SU-DHL-6 (cell line): ENCODE results near the gene NKAIN4.

Source experiments
- H2AFZ ChIP-seq: fragments of 200-600 bp; sonication (generic); 2 replicates; pipeline ENCODE4 v1.6.1; 2014; ENCODE audit warnings: low read depth, mild to moderate bottlenecking, moderate library complexity, mixed read lengths, antibody characterized with exemption, low read length; ENCODE audit not compliant: severe bottlenecking
- H3F3A ChIP-seq: fragments of 200-600 bp; shearing (Covaris generic); 2 replicates; pipeline ENCODE4 v1.6.0; 2016; ENCODE audit warnings: antibody characterized with exemption, mild to moderate bottlenecking; ENCODE audit not compliant: insufficient read depth
- H3K27ac ChIP-seq: fragments of 200-600 bp; sonication (generic); 2 replicates; pipeline ENCODE4 v1.5.1; 2016; ENCODE audit warnings: low read depth, mild to moderate bottlenecking, low read length, moderate library complexity, mixed read lengths
- H3K27me3 ChIP-seq: fragments of 200-600 bp; sonication (generic), shearing (Covaris generic); 2 replicates; pipeline ENCODE4 v1.6.0; 2014; ENCODE audit warnings: mild to moderate bottlenecking, low read length
- H3K36me3 ChIP-seq: fragments of 200-600 bp; sonication (generic); 2 replicates; pipeline ENCODE4 v1.6.1; 2014; ENCODE audit warnings: mild to moderate bottlenecking, low read length, mixed read lengths
- H3K4me2 ChIP-seq: fragments of 300-600, 200-600 bp; shearing (Covaris generic), sonication (generic); 2 replicates; pipeline ENCODE4 v1.6.0; 2014; ENCODE audit warnings: low read length, low read depth, mild to moderate bottlenecking; ENCODE audit not compliant: poor library complexity, severe bottlenecking
- H3K4me3 ChIP-seq: fragments of 200-600 bp; sonication (generic); 2 replicates; pipeline ENCODE4 v1.5.1; 2014; ENCODE audit warnings: antibody characterized with exemption, low read length, mild to moderate bottlenecking, mixed read lengths; ENCODE audit not compliant: insufficient read depth, poor library complexity, severe bottlenecking
- H3K79me2 ChIP-seq: fragments of 200-600 bp; sonication (generic); 2 replicates; pipeline ENCODE4 v1.6.1; 2014; ENCODE audit warnings: mild to moderate bottlenecking, low read length, moderate library complexity; ENCODE audit not compliant: insufficient read depth
- H3K9ac ChIP-seq: fragments of 200-600 bp; sonication (generic); 2 replicates; pipeline ENCODE4 v1.7.0; 2014; ENCODE audit warnings: mild to moderate bottlenecking, low read length
- H3K9me2 ChIP-seq: fragments of 200-600 bp; sonication (generic); replicated peaks from 2 replicates; pipeline ENCODE4 v1.6.1; 2014; ENCODE audit warnings: low read length; ENCODE audit not compliant: insufficient read depth
- H3K9me3 ChIP-seq: fragments of 200-600 bp; sonication (generic); 2 replicates; pipeline ENCODE4 v1.6.1; 2014; ENCODE audit warnings: low read length, mixed read lengths; ENCODE audit not compliant: insufficient read depth
- H4K20me1 ChIP-seq: fragments of 200-600 bp; sonication (generic); 2 replicates; pipeline ENCODE4 v1.6.1; 2014; ENCODE audit warnings: low read depth, mild to moderate bottlenecking, antibody characterized with exemption, low read length, moderate library complexity, mixed read lengths
- EZH2phosphoT487 ChIP-seq: fragments of 200-600 bp; sonication (generic), shearing (Covaris generic); conservative IDR thresholded peaks from 2 replicates; pipeline ENCODE4 v1.6.1; 2018; ENCODE audit warnings: mild to moderate bottlenecking, antibody characterized with exemption, low read length, moderate library complexity, mixed read lengths
- TF ChIP-seq, protein P1 (sequence below): fragments of 200-600 bp; sonication (generic); IDR thresholded peaks from one replicate; pipeline ENCODE4 v1.5.1; 2017; ENCODE audit warnings: antibody characterized with exemption, mild to moderate bottlenecking, low read length, moderate library complexity; ENCODE audit not compliant: insufficient read depth, poor library complexity, severe bottlenecking

The NKAIN4 gene

DNA sequence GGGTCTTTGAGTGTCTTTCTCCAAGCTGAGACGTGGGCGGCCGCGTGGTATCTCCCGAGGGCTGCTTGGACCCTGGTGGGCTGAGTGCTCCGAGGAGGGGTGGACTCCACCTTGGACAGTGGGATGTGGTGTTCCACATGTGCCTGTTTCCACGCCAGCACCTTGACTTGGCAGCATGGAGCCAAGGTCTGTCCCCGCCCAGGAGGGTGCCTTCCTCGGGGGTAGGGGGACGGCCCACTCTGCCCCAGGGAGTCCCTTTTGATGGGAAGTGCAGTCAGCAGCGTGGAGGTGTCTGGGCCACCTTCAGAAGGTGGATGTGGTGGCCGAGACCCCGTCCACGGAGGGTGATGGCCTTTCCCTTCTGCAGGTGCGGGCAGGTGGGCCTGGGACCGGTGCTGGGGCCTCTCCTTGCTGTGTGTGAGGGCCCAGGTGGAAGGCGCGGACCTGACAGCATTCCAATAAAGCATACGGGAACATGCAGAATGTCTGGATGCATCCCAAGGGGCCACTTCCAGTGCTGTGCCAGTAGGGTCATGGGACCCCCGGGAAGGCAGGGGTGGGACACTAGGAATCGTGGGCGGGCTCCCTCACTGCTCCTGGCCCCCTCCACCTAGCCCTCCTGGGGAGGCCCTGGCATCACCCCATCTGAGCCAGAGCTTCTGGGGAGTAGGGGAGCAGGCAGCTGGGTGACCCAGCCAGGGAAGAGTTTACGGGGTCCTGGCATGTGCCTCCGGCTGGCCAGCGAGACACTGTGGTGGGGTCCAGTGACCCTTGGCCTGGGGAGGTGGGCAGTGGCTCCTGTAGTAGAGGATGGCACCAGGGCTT is 35.3 kb upstream of the NKAIN4 start:
- H3K36me3 ChIP-seq: no peaks in the 10 kb centered on the region
- H2AFZ ChIP-seq: no peak overlapping the region
- no peaks in the 10 kb centered on the region for H3K27me3 ChIP-seq
- no peaks in the 10 kb centered on the region for H3K9me2 ChIP-seq
- no peaks in the 10 kb centered on the region for H3K79me2 ChIP-seq
- H4K20me1 ChIP-seq: no peaks in the 10 kb centered on the region
- TF ChIP-seq, protein P1, sequence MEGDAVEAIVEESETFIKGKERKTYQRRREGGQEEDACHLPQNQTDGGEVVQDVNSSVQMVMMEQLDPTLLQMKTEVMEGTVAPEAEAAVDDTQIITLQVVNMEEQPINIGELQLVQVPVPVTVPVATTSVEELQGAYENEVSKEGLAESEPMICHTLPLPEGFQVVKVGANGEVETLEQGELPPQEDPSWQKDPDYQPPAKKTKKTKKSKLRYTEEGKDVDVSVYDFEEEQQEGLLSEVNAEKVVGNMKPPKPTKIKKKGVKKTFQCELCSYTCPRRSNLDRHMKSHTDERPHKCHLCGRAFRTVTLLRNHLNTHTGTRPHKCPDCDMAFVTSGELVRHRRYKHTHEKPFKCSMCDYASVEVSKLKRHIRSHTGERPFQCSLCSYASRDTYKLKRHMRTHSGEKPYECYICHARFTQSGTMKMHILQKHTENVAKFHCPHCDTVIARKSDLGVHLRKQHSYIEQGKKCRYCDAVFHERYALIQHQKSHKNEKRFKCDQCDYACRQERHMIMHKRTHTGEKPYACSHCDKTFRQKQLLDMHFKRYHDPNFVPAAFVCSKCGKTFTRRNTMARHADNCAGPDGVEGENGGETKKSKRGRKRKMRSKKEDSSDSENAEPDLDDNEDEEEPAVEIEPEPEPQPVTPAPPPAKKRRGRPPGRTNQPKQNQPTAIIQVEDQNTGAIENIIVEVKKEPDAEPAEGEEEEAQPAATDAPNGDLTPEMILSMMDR: no peak
- no peaks in the 10 kb centered on the region for H3K9me3 ChIP-seq
- H3K9ac ChIP-seq: no peak overlapping the region
- no peak overlapping the region for H3K27ac ChIP-seq
- H3K4me3 ChIP-seq: no peak overlapping the region
- H3K4me2 ChIP-seq: no peak overlapping the region
- H3F3A ChIP-seq: no peaks in the 10 kb centered on the region

DNA sequence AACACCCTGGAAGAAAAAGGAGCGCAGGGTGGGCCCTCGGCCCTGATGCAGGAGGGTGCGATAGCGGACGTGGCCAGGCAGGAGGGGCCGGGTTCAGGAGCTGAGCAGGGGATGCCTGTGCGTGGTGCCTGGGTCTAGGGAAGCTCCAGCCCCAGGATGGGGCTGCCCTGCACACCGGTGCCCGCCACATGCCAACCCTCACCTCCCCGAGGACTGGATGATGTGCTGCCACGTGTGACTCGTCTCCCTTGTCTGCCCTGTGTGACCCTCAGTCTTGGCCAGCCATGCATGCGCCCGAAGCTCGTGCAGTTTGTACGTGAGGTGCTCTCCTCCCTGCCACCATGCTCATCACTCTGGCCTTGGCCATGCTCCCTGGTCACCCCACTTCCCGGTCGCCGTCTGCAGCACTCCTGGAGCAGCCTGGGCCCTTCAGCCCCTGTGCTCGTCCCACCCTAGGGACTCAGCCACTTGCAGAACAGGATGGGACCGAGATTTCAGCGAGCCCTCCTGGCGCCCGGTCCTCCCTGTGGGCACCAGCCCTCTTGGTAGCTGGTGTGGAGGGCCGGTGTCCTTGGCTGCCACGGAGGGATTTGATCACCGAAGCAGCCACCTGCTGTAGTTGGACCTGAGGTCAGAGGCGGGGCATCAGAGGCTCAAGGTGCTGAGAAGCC is 34.5 kb upstream of the NKAIN4 start:
- no peaks in the 10 kb centered on the region for H4K20me1 ChIP-seq
- no peak overlapping the region for H3K9ac ChIP-seq
- H3K27me3 ChIP-seq: no peaks in the 10 kb centered on the region
- H3K9me3 ChIP-seq: no peaks in the 10 kb centered on the region
- H3F3A ChIP-seq: no peaks in the 10 kb centered on the region
- H3K4me2 ChIP-seq: no peak overlapping the region
- no peaks in the 10 kb centered on the region for H3K9me2 ChIP-seq
- H3K36me3 ChIP-seq: no peaks in the 10 kb centered on the region
- no peaks in the 10 kb centered on the region for H3K79me2 ChIP-seq
- H3K27ac ChIP-seq: no peak overlapping the region
- no peak overlapping the region for H2AFZ ChIP-seq
- TF ChIP-seq EZH2phosphoT487: no peak
- TF ChIP-seq, protein P1: no peak
- H3K4me3 ChIP-seq: no peak overlapping the region

DNA sequence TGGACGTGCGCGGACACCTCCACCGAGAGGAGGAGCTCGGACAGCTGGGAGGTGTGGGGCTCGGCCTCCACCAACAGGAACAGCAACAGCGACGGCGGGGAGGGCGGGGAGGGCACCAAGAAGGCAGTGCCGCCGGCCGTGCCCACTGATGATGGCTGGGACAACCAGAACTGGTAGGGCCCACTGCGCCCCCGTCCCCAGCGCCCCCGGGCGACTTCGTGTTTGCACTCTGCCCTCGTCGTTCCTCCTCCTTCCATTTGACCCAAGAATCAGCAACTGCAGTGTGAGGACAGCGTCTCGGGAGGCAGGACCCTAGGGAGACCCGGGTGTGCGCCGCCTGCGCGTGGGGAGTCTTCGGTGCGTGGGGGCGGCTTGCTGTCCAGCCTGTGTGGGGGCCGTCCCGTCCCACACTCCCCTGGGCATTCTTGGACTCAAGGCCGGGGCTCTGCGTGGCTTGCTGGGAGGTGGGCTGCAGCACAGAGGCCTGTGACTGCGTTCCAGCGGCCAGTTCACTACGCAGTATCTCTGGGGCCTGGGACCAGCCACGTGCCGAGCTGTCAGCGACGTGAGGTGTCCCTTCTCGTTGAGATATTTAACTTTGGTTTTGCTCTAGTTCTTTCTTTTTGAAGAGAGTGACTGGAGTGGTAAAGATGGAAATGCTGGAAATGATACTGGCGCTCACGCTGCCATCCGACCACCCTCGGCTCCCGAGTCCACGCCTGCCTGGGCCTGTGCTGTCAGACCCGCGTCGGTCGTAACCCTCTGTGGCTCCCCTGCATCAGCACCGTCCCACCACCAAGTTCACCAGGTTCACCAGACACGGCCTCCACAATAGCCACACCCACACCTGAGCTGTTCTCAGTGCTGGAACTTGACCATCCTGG is 33.7 kb upstream of the NKAIN4 start:
- Histone ChIP-seq H3K27me3 (no peaks in the 10 kb centered on the region), H4K20me1 (no peaks in the 10 kb centered on the region), H3K4me2 (no peak overlapping the region), H3K36me3 (no peaks in the 10 kb centered on the region), H3K9me3 (no peaks in the 10 kb centered on the region), H3K9ac (no peak overlapping the region), H3K4me3 (no peak overlapping the region), H3K27ac (no peak overlapping the region), H3K79me2 (no peaks in the 10 kb centered on the region), H3F3A (no peaks in the 10 kb centered on the region), H2AFZ (no peak overlapping the region), H3K9me2 (no peaks in the 10 kb centered on the region)
- TF ChIP-seq EZH2phosphoT487: no peak
- TF ChIP-seq, protein P1: no peak
